Progenitor cell of endocrine pancreas (in vitro differentiated cells): Measurements from ENCODE around the gene IFT80. TPM values are rescaled to one million over a fixed set of nuclear protein-coding genes. Genes with fewer than 3 reads are reported as not detected.
"Not testable (repeated sequence)": the region's sequence is repeated elsewhere in the genome, so short reads cannot be mapped to it uniquely, and the experiment has no call there.

Experiments used
- DNase-seq: peaks from one replicate; pipeline ENCODE4 v3.0.0; 2021; ENCODE audit warnings: low spot score; ENCODE audit not compliant: unreplicated experiment
- H3K27ac Mint-ChIP-seq: 2 replicates; pipeline ENCODE4 v1.8.0; 2021; ENCODE audit warnings: mild to moderate bottlenecking, moderate library complexity, mixed read lengths
- H3K27me3 Mint-ChIP-seq: 2 replicates; pipeline ENCODE4 v1.8.0; 2021; ENCODE audit warnings: mixed read lengths
- H3K36me3 Mint-ChIP-seq: 2 replicates; pipeline ENCODE4 v1.8.0; 2022; ENCODE audit warnings: mixed read lengths; ENCODE audit not compliant: insufficient read depth
- H3K4me1 Mint-ChIP-seq: 2 replicates; pipeline ENCODE4 v1.8.0; 2021; ENCODE audit warnings: low read depth, mixed read lengths
- H3K4me3 Mint-ChIP-seq: 2 replicates; pipeline ENCODE4 v1.8.0; 2021; ENCODE audit warnings: low read depth, mild to moderate bottlenecking, moderate library complexity, mixed read lengths
- H3K9me3 Mint-ChIP-seq: 2 replicates; pipeline ENCODE4 v1.8.0; 2021; ENCODE audit warnings: low read depth, mixed read lengths
- total RNA-seq: library from RNA; stranded (reverse); gene quantifications from 2 replicates; pipeline ENCODE4 v1.2.1, GENCODE V29; 2021
- TF ChIP-seq, protein P1 (sequence below): fragments of 200-600 bp; sonication (generic); IDR thresholded peaks from one replicate; pipeline ENCODE4 v1.5.0; 2021; ENCODE audit warnings: antibody characterized with exemption, mild to moderate bottlenecking; ENCODE audit not compliant: unreplicated experiment

IFT80 gene
- total RNA-seq, 1 donor from 2014 or later: 48.1 TPM

GRCh38 chr3:160372780-160373179 is 26.2 kb downstream of the IFT80 start:
- no peaks in the 10 kb centered on the region for H3K27me3 Mint-ChIP-seq
- no peak for DNase-seq
- TF ChIP-seq, protein P1, sequence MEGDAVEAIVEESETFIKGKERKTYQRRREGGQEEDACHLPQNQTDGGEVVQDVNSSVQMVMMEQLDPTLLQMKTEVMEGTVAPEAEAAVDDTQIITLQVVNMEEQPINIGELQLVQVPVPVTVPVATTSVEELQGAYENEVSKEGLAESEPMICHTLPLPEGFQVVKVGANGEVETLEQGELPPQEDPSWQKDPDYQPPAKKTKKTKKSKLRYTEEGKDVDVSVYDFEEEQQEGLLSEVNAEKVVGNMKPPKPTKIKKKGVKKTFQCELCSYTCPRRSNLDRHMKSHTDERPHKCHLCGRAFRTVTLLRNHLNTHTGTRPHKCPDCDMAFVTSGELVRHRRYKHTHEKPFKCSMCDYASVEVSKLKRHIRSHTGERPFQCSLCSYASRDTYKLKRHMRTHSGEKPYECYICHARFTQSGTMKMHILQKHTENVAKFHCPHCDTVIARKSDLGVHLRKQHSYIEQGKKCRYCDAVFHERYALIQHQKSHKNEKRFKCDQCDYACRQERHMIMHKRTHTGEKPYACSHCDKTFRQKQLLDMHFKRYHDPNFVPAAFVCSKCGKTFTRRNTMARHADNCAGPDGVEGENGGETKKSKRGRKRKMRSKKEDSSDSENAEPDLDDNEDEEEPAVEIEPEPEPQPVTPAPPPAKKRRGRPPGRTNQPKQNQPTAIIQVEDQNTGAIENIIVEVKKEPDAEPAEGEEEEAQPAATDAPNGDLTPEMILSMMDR: no peak
- no peak overlapping the region for H3K4me3 Mint-ChIP-seq
- H3K9me3 Mint-ChIP-seq: no peaks in the 10 kb centered on the region
- peaks cover 19% of the 10 kb centered on the region for H3K4me1 Mint-ChIP-seq
- peaks cover 11% of the 10 kb centered on the region for H3K36me3 Mint-ChIP-seq
- H3K27ac Mint-ChIP-seq: no peak overlapping the region

- Mint-ChIP-seq H3K36me3 (peaks cover 15% of the 10 kb centered on the region), H3K4me3 (no peak overlapping the region), H3K4me1 (peaks cover 24% of the 10 kb centered on the region), H3K9me3 (peaks cover 4% of the 10 kb centered on the region), H3K27me3 (no peaks in the 10 kb centered on the region), H3K27ac (no peak overlapping the region)
- TF ChIP-seq, protein P1: no peak
- no peak for DNase-seq
Measured at GRCh38 chr3:160370987-160371857, 27.8 kb downstream of the IFT80 start.

DNA sequence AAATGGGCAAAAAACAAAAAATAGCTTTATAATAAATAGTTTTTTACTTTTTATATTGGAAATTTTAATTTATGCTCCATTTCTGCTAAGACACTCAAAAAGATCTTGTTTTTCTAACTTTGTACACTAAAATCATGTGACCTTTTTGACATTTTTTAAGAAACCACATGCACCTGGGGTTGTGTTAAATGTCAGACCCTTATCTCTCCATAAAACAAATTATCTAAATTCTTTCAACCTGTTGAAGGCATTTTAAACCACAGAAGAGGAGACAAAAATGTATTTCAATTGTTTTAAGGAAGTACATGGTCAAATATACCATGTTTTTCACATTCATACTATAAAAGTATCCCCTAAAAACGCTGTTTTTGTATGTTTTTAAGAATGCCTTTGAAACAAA is 29.2 kb downstream of the IFT80 start:
- Mint-ChIP-seq H3K9me3 (peaks cover 4% of the 10 kb centered on the region), H3K4me3 (no peak overlapping the region), H3K36me3 (peaks cover 15% of the 10 kb centered on the region), H3K27me3 (no peaks in the 10 kb centered on the region), H3K27ac (no peak overlapping the region), H3K4me1 (peaks cover 35% of the 10 kb centered on the region)
- DNase-seq: no peak
- TF ChIP-seq, protein P1: no peak

DNA sequence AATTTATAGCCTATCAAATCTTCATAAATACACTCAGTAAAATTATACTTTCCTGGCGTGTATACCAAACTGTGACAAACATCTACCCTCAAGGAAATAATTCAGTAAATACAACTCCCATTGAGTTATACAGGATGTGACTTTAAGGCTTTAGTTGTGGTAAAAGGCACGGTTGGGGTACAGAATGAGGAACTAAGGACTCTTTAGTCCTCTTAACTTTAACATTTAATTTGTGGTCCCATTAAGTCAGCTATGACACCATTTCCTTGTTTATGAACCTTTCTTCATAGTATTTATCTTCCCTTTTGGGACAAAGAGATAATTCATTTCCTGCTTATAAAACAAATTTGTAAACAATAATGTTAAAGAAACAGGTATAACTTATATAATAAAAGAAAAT is 30.2 kb downstream of the IFT80 start:
- Mint-ChIP-seq H3K27ac (no peak overlapping the region), H3K4me1 (peaks cover 29% of the 10 kb centered on the region), H3K9me3 (peaks cover 4% of the 10 kb centered on the region), H3K36me3 (peaks cover 11% of the 10 kb centered on the region), H3K4me3 (no peak overlapping the region), H3K27me3 (no peaks in the 10 kb centered on the region)
- TF ChIP-seq, protein P1: no peak
- DNase-seq: no peak

GRCh38 chr3:160365869-160366522 is 33.0 kb downstream of the IFT80 start:
- no peak for DNase-seq
- Mint-ChIP-seq H3K27me3 (no peaks in the 10 kb centered on the region), H3K9me3 (peaks cover 7% of the 10 kb centered on the region), H3K4me1 (peaks cover 29% of the 10 kb centered on the region), H3K27ac (peak overlapping the region; percentile 71), H3K36me3 (peaks cover 25% of the 10 kb centered on the region), H3K4me3 (peak overlapping the region; percentile 11)
- TF ChIP-seq, protein P1: no peak

DNA sequence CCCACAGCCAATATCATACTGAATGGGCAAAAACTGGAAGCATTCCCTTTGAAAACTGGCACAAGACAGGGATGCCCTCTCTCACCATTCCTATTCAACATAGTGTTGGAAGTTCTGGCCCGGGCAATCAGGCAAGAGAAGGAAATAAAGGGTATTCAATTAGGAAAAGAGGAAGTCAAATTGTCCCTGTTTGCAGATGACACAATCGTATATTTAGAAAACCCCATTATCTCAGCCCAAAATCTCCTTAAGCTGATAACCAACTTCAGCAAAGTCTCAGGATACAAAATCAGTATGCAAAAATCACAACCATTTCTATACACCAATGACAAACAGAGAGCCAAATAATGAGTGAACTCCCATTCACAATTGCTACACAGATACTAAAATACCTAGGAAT is 36.1 kb downstream of the IFT80 start:
- H3K9me3 Mint-ChIP-seq, H3K27ac Mint-ChIP-seq, H3K27me3 Mint-ChIP-seq, H3K4me3 Mint-ChIP-seq, DNase-seq: not testable (repeated sequence)
- H3K36me3 Mint-ChIP-seq: peaks cover 36% of the 10 kb centered on the region
- H3K4me1 Mint-ChIP-seq: peaks cover 18% of the 10 kb centered on the region
